NK-92 (cell line): Measurements from ENCODE around the gene MRPL11.
"Not testable (repeated sequence)": the region's sequence is repeated elsewhere in the genome, so short reads cannot be mapped to it uniquely, and the experiment has no call there.

ENCODE experiments used
- DNase-seq: peaks from one replicate; lab custom pipeline; 2025; ENCODE audit not compliant: unreplicated experiment; lab: John Stamatoyannopoulos, UW

Gene MRPL11

DNA sequence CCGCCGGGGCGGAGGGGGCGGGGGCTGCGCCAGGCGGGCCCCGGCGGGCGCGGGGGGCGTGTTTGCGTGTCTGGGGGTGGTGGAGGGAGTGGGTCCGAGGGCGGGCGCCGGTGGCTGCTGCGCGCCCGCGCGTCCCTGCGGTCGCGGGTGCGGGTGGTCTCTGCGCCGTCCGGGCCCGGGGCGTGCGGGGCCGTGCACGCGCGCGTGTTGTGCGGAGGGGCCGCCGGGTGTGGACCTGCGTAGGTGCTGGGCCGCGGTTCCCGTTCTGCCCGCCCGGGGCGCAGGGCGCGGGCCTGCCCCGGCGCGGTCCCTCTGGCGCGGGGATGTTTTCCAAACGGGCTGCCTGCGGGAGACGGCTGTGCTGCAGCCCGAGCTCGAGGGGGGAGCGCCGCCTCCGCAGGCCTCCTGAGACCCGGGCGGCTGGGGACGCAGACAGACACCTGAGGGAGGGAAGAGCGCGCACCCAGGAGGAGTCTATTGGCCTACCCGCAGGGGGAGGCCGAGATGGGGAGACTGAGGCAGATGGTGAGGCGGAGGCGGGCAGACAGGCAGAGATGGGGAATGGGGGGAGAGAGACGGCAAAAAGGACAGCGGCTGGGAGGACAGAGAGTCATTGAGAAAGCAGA lies 28.5 kb upstream of the MRPL11 start:
- no peak for DNase-seq

DNA sequence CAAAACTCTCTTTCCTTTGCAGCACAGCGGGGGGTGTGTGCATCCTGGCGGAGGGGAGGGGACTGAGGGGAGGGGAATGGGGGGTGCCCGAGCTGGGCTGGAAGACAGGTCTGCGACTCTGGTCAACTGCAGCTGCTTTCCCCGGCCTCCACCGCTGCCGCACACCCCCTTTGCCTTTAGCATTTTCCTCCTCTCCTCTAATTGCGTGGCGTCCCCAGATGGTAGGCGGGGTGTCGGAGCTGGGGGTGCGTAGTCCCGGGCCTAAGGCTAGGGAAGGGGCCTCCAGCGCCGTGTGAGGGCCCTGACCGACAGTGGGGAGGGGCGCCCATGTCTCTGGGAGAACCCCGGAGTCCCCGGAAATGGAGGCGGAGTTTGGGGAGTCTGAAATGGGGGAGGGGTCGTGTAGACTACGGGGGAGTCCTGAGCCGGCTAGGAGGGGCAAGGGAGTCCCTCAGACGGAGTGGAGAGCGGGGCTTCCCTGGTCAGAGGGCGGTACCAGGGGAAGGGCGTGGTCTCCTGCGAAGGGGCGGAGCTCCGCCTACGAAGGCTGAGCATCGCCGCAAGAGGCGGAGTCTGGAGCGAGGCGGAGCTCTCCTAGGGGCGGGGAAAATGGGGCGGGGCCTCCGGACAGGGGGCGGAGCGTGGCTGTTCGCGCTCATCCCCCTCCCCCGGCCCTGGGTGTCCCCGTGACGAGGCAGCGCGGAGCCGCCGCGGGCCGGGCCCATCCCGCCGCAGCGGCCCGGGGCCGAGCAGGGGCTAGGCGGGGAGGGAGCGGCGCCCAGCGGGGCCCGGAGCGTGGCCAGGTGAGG lies 27.8 kb upstream of the MRPL11 start, which contains the start of gene PELI3:
Gene PELI3 (plus strand): TSS at position 681 of the 809 bp plus-strand sequence. CDS start 1,224 bp downstream, outside the sequence.
- peak; percentile 59 for DNase-seq

DNA sequence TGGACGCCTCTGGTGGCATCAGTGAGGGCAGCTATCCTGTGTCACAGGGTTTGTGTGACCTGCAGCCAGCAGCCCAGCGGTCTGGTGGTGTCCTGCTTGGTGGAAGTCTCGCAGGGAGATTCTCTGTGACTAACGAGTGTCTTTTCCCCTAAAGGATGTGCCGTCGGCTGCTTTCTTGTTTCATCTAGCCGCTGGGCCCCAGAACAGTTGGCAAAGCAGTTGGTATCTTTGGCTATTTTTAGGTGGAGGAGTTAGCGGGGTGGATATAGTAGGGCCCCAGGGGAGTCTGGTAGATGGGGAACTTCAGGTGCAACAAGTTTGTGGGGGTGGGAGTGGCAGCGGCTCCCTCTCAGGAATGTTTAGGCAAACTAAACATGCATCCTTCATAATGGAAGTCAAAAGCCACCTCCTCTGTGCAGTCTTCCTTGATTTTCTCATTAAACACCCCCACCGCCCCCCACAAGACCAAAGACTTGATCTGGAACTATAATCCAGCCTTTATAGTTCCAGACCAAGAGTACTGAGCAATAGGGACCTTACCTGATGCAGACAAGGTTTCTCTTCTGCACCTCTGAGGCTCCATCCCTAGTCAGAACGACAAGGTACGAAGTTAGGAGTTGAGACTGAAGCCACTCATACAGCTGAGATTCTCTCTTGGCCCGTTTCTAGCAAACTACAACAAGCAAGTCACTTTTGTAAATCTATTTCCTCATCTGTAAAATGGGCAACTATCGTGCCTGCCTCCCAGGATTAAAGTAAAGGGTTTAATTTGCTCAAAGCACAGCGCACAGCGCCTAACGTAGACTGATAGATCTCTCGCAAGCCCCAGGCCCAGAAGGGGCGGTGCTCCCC lies 27.0 kb upstream of the MRPL11 start:
- no peak for DNase-seq

DNA sequence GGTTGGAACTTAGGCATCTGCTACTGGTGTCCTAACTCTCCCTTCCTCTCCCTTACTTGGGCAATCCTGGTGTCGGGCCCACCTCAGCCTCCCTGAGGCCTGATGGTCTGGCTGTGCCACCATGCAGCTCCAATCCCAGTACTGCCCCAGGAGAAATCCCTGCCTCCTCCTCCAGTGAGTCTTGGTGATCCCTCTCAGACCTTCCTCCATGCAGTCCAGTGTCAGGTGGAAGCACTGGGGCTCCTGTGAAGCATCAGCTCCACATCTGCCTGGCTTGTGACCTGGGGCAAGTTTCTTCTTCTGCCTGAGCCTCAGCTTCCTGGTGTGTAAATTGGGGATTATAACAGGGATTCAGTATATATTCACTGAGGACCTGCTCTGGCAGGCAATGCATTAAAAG lies 26.3 kb upstream of the MRPL11 start:
- no peak for DNase-seq

DNA sequence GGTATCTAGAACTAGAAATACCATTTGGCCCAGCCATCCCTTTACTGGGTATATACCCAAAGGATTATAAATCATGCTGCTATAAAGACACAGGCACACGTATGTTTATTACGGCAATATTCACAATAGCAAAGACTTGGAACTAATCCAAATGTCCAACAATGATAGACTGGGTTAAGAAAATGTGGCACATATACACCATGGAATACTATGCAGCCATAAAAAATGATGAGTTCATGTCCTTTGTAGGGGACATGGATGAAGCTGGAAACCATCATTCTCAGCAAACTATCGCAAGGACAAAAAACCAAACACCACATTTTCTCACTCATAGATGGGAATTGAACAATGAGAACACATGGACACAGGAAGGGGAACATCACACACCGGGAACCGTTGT lies 25.5 kb upstream of the MRPL11 start:
- not testable (repeated sequence) for DNase-seq

DNA sequence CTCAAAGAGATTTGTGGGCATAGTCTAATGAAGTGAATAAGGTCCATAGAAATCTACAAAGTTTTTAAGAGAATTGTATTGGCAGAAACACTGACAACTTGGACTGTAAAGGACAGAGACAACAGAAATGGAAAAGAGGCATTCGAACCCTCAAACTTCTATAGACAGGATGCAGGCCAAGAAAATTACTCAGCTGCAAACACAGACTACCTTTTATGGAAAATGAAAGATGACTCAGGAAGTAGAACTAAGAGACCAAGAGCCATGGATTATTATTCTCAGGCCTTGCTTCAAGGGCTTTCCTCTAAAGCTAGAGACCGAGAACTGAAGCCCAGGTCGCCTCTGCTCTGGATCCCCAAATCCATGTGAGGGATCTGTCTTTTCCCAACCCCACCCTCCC lies 24.3 kb upstream of the MRPL11 start:
- DNase-seq: no peak

DNA sequence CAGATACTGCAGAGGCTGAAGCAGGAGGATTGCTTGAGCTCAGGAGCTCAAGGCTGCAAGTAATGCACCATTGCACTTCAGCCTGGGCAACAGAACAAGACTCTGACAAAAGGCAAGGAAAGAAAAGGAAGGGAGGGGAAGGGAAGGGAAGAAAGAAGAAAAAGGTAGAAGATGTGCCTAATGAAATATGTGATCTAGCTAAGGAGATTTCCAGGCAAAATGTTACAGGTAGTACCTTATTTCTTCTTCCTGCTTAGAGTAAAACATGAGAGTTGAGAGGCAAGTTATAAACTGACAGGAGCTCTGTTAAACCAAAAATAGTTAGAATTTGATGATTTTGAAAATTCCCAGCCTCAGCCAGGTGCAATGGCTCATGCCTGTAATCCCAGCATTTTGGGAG lies 23.4 kb upstream of the MRPL11 start:
- no peak for DNase-seq

DNA sequence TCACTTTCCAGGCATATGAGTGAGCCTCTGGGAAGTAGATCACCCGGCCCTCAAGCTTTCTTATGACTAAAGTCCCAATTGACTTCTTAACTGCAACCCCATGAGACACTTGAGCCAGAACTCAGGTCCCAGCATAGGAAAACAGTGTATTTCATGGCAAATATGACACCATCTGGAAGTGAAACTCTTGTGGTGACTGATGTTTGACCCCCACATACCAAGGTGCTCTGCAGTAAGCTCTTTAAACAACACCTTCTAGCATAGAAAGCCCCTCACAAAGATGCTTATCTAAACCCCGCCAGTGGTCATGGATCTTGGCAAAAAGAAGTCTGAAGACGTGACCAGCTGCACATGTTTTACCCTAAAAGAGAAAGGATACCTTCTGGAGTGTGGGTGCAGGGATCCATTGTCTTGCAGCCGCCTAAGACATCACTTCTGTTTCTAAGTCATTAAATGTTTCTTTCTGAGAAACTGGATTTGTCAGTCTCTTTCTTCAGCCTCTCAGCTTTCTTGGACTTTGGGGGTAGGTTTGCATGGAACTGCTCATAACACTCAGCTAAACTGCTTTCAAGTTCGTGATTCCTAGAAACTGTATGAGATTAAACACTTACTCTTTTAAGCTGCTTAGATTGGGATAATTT lies 20.6 kb upstream of the MRPL11 start:
- DNase-seq: no peak

DNA sequence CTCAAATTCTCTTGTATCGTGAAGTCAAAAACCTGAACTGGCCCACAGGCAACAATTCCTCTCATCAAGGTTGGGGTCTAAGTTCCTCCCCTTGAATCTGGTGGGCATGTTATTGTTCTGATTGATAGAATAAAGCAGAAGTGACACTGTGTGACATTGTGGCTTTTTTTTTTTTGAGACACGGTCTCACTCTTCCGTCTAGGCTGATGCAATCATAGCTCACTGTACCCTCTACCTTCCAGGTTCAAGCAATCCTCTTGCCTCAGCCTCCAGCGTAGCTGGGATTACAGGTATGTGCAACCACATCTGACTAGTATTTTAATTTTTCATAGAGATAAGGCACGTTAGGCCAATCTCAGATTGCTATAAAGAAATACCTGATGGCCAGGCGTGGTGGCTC lies 19.2 kb upstream of the MRPL11 start:
- DNase-seq: no peak

DNA sequence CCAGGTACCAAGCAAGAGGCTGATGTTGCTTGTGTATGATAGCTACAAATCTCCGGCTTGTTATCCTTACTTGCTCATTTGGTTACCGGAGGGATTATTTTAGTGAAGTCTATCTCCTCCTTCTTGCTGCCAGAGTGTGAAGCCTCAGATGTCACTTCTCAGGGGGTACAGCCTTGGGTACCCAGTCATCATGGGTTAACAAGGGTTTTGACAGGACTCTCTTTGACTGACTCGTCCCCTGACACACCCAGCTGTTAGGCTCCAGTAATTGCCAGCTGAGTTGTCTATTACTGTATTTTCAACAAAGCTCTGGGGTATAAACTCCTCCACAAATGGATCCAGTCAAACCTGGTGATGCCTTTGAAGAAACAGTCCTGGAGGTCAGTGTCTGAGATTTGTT lies 16.2 kb upstream of the MRPL11 start:
- DNase-seq: no peak

DNA sequence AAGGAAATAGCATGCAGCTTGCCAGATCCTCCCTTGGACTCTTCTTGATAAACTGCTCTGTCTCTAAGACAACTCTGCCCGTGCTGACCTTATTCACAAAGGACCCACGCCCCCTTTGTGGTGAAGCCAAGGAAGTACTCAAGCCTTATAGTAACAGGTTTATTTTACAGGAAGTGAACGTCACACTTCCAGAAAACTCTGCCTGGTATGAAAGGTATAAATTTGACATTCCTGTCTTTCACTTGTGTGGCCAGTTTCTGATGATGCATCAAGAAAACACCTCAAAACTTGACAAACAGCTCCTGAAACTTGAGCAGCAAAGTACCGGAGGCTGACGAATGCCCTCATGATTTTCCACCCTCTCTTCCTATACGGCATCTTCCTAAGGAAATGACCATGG lies 15.6 kb upstream of the MRPL11 start:
- no peak for DNase-seq

DNA sequence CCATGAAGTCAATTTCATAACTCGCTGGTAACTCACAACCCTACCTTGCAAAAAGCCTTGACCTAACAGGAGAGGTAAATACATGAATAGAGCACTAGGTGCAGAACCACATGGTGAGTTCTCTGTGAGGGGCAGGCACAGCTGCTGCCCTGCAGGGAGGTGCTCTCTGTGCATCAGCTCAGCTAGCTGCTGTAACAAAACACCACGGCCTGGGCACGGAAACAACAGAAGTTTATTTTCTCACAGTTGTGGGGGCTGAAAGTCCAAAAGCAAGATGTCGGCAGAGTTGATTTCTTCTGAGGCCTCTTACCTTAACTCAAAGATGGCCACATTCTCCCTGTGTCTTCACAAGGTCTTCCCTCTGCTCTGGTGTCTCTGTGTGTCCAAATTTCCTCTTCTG lies 13.0 kb upstream of the MRPL11 start:
- no peak for DNase-seq

DNA sequence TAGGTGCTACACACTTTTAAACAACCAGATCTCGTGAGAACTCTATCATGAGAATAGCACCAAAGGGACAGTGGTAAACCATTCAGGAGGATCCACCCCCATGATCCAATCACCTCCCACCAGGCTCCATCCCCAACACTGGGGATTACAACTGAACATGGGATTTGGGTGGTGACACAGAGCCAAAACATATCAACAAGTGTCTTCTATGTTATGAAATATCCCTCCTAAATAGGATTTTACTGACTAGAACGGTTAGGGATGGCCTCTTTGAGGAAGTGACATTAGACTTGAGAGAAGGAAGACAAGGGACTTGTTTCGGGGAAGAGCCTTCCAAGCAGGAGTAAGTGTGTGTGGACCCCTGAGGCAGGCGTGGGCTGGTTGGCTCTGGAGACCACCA lies 11.9 kb upstream of the MRPL11 start:
- no peak for DNase-seq

DNA sequence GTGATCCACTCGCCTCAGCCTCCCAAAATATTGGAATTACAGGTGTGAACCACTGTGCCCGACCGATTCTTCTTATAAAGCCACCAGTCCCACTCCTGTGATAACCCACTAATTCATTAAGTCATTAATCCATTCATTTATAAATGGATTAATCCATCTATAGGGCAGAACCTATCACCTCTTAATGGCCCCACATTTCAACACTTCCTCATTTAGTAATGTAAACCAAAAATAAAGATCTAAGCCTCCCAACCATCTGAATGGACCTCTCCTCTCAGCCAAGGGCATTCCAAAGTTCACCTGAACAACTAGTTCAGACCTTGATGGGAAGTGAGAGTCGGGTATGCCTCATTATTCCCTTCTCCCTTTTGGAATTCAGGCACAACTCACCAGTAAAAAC lies 9.9 kb upstream of the MRPL11 start:
- DNase-seq: no peak

DNA sequence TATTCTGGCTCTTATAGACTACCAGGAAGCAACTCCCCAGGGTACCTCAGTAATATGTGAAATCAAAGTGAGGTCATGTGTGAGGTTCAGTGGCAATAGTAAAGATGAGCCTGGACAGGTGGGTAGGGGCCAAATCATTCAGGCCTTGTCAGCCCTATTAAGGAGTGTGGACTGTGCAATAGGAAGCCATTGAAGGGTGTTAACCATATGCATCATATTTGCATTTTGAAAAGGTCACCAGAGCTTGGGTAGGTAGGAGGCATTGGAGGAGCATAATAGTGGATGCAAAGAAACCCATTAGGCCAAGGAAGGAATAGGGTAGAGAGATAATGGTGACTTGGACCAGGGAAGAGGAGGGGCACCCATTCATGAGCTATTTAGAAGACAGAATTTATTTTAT lies 8.4 kb upstream of the MRPL11 start:
- DNase-seq: no peak

DNA sequence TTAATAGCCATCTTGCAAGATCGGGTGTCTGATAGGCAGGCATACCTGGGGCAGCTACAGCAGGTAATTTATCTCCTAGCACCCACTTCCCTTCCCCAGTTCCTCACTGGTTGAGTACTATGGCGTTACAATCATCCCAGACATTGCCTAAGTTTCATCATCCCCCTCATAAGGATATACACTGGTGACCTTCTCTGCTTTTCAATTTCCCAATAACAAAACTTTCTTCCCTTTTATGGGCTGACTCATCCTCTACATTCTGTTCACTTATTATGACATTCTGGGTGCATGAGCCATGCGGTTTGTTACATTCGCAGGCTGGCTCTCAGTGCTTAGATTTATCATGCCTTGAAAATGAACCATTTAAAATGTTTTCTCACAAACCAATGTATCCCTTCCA lies 5.0 kb upstream of the MRPL11 start:
- DNase-seq: no peak

DNA sequence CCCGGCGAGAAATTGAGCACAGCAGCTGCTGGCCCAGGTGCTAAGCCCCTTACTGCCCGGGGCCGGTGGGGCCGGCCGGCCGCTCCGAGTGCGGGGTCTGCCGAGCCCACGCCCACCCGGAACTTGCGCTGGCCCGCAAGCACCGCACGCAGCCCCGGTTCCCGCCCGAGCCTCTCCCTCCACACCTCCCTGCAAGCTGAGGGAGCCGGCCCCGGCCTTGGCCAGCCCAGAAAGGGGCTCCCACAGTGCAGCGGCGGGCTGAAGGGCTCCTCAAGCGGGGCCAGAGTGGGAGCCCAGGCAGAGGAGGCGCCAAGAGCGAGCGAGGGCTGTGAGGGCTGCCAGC lies 2.3 kb upstream of the MRPL11 start:
- DNase-seq: not testable (repeated sequence)

DNA sequence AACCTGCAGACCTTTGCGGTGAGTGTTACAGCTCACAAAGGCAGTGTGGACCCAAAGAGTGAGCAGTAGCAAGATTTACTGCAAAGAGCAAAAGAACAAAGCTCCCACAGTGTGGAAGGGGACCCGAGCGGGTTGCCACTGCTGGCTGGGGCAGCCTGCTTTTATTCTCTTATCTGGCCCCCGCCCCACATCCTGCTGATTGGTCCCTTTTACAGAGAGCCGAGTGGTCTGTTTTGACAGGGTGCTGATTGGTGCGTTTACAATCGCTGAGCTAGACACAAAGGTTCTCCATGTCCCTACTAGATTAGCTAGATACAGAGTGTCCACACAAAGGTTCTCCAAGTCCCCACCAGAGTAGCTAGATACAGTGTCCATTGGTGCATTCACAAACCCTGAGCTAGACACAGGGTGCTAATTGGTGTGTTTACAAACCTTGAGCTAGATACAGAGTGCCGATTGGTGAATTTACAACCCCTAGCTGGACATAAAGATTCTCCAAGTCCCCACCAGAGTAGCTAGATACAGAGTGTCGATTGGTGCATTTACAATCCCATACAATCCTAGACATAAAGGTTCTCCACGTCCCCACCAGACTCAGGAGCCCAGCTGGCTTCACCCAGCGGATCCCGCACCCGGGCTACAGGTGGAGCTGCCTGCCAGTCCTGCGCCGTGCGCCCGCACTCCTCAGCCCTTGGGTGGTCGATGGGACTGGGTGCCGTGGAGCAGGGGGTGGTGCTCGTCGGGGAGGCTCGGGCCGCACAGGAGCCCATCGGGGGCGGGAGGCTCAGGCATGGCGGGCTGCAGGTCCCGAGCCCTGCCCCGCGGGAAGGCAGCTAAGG lies 1.7 kb upstream of the MRPL11 start:
- DNase-seq: not testable (repeated sequence)

DNA sequence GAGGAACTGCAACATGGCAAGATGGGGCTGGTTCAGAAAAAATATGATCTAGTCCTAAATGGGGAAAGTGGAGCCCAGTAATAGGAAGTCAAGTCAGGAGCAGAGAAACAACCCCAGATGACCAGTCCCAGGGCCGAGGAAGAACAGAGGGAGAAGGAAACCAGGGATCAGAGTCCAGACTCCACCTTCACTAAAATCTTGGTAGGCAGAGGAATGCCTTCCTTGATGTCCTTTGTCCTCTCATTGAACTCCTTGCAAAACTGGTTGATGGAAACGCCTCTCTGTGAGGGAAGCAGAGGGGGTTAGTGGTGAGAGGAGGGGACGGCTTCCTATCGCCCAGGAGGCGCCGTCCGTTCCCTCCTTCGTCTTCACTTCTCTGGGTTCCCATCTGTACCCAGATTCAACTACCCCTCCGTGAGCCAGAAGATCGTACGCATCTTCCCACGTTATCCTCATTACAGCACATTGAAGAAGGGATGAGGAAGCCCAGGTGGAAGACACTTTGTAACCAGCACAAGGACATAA lies 607 bp downstream of the MRPL11 start:
- no peak for DNase-seq

DNA sequence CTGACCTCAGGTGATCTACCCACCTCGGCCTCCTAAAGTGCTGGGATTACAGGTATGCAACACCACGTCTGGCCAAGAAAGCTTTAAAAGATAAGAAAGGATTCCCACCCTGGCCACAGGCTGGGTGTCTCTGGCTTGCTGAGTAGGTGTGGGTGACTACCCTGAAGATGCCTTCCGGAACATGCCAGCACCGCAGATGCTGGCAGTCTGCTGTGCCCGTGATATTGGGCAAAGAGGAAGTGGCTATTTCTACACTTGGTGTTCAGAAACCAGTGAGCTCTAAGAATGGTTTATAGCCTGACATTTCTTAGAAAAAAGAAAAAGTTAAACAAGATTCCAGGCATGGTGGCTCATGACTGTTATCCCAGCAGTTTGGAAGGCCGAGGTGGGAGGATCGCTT lies 6.1 kb downstream of the MRPL11 start:
- DNase-seq: no peak
